GM23338 (cell line): ENCODE data around the gene OR2A25. TPM values are rescaled to one million over a fixed set of nuclear protein-coding genes. Genes with fewer than 3 reads are reported as not detected.

Source experiments
- ATAC-seq: fragments of 200-7000 bp; cut with Tn5 transposase; 3 replicates; pipeline ENCODE4 v1.9.1; 2020
- DNase-seq: peaks from one replicate; pipeline ENCODE4 v3.0.0-alpha.2; 2015; ENCODE audit warnings: low spot score
- H2AFZ ChIP-seq: fragments of 200-600 bp; sonication (generic); 2 replicates; pipeline ENCODE4 v1.8.0; 2016; ENCODE audit warnings: antibody characterized with exemption, mild to moderate bottlenecking, moderate library complexity
- H3F3A ChIP-seq: fragments of 200-600 bp; sonication (generic); replicated peaks from 2 replicates; pipeline ENCODE4 v1.8.0; 2017; ENCODE audit warnings: antibody characterized with exemption, mixed run types, low read depth
- H3K27ac ChIP-seq: fragments of 200-600 bp; sonication (generic); 2 replicates; pipeline ENCODE4 v1.6.1; 2016; ENCODE audit warnings: low read depth
- H3K27me3 ChIP-seq: fragments of 200-600 bp; sonication (generic); 2 replicates; pipeline ENCODE4 v1.8.0; 2016; ENCODE audit warnings: mild to moderate bottlenecking, mixed run types, moderate library complexity; ENCODE audit not compliant: insufficient read depth
- H3K36me3 ChIP-seq: fragments of 200-600 bp; sonication (generic); 2 replicates; pipeline ENCODE4 v1.8.0; 2016; ENCODE audit warnings: mild to moderate bottlenecking; ENCODE audit not compliant: insufficient read depth
- H3K4me1 ChIP-seq: fragments of 200-600 bp; sonication (generic); 2 replicates; pipeline ENCODE4 v1.8.0; 2016; ENCODE audit warnings: mild to moderate bottlenecking, moderate library complexity; ENCODE audit not compliant: insufficient read depth
- H3K4me2 ChIP-seq: fragments of 200-600 bp; sonication (generic); 2 replicates; pipeline ENCODE4 v1.7.1; 2017; ENCODE audit warnings: mixed run types
- H3K4me3 ChIP-seq: fragments of 200-600 bp; sonication (generic); 2 replicates; pipeline ENCODE4 v1.6.1; 2016; ENCODE audit warnings: mixed run types
- H3K79me2 ChIP-seq: fragments of 200-600 bp; sonication (generic); replicated peaks from 2 replicates; pipeline ENCODE4 v1.8.0; 2017; ENCODE audit warnings: mild to moderate bottlenecking; ENCODE audit not compliant: insufficient read depth
- H3K9me2 ChIP-seq: fragments of 200-600 bp; sonication (generic); 2 replicates; pipeline ENCODE4 v1.8.0; 2017; ENCODE audit not compliant: insufficient read depth
- H4K20me1 ChIP-seq: fragments of 200-600 bp; sonication (generic); replicated peaks from 2 replicates; pipeline ENCODE4 v1.8.0; 2017; ENCODE audit warnings: mild to moderate bottlenecking; ENCODE audit not compliant: insufficient read depth
- H3K27ac Mint-ChIP-seq: 2 replicates; pipeline ENCODE4 v1.8.0; 2020; ENCODE audit warnings: inconsistent platforms, mild to moderate bottlenecking, moderate library complexity, mixed read lengths
- H3K27me3 Mint-ChIP-seq: 3 replicates; pipeline ENCODE4 v1.8.0; 2022; ENCODE audit warnings: low read depth, mild to moderate bottlenecking, moderate library complexity, mixed read lengths, inconsistent platforms; ENCODE audit not compliant: insufficient read depth, poor library complexity
- H3K36me3 Mint-ChIP-seq: 3 replicates; pipeline ENCODE4 v1.8.0; 2021; ENCODE audit warnings: low read depth, mild to moderate bottlenecking, inconsistent platforms, moderate library complexity, mixed read lengths
- H3K4me1 Mint-ChIP-seq: 3 replicates; pipeline ENCODE4 v1.8.0; 2020; ENCODE audit warnings: mild to moderate bottlenecking, inconsistent platforms, mixed read lengths
- H3K4me3 Mint-ChIP-seq: 3 replicates; pipeline ENCODE4 v1.8.0; 2021; ENCODE audit warnings: moderate library complexity, mild to moderate bottlenecking, inconsistent platforms, mixed read lengths
- H3K9me3 Mint-ChIP-seq: 3 replicates; pipeline ENCODE4 v1.8.0; 2020; ENCODE audit warnings: moderate library complexity, mild to moderate bottlenecking, inconsistent platforms, mixed read lengths
- CREB1 ChIP-seq: fragments of 250-450 bp; sonication (Bioruptor Pico); IDR thresholded peaks from 2 replicates; pipeline ENCODE4 v1.5.0; 2020; ENCODE audit warnings: low read depth, mild to moderate bottlenecking, moderate library complexity
- CTCF ChIP-seq, 2 experiments: fragments of 200-600 bp in 1 of 2; sonication (generic) in 1 of 2; conservative IDR thresholded peaks; 2 replicates each; pipeline versions ENCODE4 v1.5.1 to v1.6.1; 2016 to 2017; ENCODE audit warnings: antibody characterized with exemption in 2 of 2, low read depth in 2 of 2, mild to moderate bottlenecking in 2 of 2, moderate library complexity in 1 of 2
- ETS1 ChIP-seq: IDR thresholded peaks from 2 replicates; pipeline ENCODE4 v1.6.1; 2016; ENCODE audit warnings: antibody characterized with exemption
- EZH2 ChIP-seq: fragments of 200-600 bp; sonication (generic); IDR thresholded peaks from one replicate; pipeline ENCODE4 v1.8.0; 2017; ENCODE audit warnings: antibody characterized with exemption, mild to moderate bottlenecking, low read depth; ENCODE audit not compliant: unreplicated experiment
- EZH2phosphoT487 ChIP-seq: fragments of 200-600 bp; sonication (generic); IDR thresholded peaks from one replicate; pipeline ENCODE4 v1.8.1; 2018; ENCODE audit warnings: antibody characterized with exemption; ENCODE audit not compliant: unreplicated experiment
- POLR2AphosphoS5 ChIP-seq: IDR thresholded peaks from 2 replicates; pipeline ENCODE4 v1.6.1; 2016; ENCODE audit warnings: antibody characterized with exemption, low read depth
- REST ChIP-seq: IDR thresholded peaks from one replicate; pipeline ENCODE4 v1.6.1; 2018; ENCODE audit warnings: antibody characterized with exemption; ENCODE audit not compliant: unreplicated experiment
- ZNF114 ChIP-seq: fragments of 250-450 bp; sonication (Bioruptor Pico); IDR thresholded peaks from 2 replicates; pipeline ENCODE4 v1.5.0; 2020; ENCODE audit warnings: mild to moderate bottlenecking, moderate library complexity
- ZNF331 ChIP-seq: fragments of 250-450 bp; sonication (Bioruptor Pico); IDR thresholded peaks from 2 replicates; pipeline ENCODE4 v1.5.0; 2020; ENCODE audit warnings: low read depth, mild to moderate bottlenecking, moderate library complexity
- polyA plus RNA-seq: library from polyadenylated mRNA; unstranded; fragments of >200 nt; fragmentation: Nextera tagmentation; extraction: Ambion mirVana; gene quantifications from 2 replicates; pipeline ENCODE4 v1.2.1, GENCODE V29; 2016
- total RNA-seq: library from RNA; depleted of rRNA; stranded (reverse); fragments of >200 nt; shearing (Covaris generic); gene quantifications from 2 replicates; pipeline ENCODE4 v1.2.3, GENCODE V29; 2014
- TF ChIP-seq, protein P1 (sequence below): fragments of 250-450 bp; sonication (Bioruptor Pico); IDR thresholded peaks from 2 replicates; pipeline ENCODE4 v1.5.0; 2020; ENCODE audit warnings: mild to moderate bottlenecking, moderate library complexity

The OR2A25 gene
- total and polyA plus RNA-seq, 2 experiments from 2014 or later = not detected

DNA sequence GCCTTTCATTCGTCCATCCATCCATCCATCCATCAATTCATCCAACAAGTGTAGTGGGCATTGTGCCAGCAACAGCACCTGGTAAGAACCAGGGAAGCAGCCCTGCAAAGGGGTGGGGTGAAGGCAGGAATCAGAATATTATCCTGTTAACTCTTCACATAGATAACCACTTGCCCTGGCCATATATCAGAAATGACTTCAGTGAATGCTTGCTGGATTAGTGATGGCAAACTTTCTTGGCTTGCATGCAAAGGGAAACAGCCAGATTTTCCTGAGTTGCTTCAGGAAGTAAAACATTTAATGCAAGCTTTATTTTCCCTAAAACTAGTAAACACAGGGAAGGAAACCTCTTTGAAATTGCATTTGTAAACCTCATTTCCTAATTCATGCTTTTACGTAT is 20.1 kb upstream of the OR2A25 start:
- Mint-ChIP-seq H3K27me3 (no peaks in the 10 kb centered on the region), H3K4me1 (no peaks in the 10 kb centered on the region), H3K4me3 (no peak overlapping the region), H3K27ac (no peak overlapping the region), H3K36me3 (no peaks in the 10 kb centered on the region), H3K9me3 (no peaks in the 10 kb centered on the region)
- Histone ChIP-seq H3F3A (no peaks in the 10 kb centered on the region), H3K9me2 (no peaks in the 10 kb centered on the region), H3K79me2 (no peaks in the 10 kb centered on the region), H3K27ac (no peak overlapping the region), H3K27me3 (no peaks in the 10 kb centered on the region), H3K4me2 (no peak overlapping the region), H3K36me3 (no peaks in the 10 kb centered on the region), H3K4me1 (no peaks in the 10 kb centered on the region), H2AFZ (no peak overlapping the region), H4K20me1 (no peaks in the 10 kb centered on the region), H3K4me3 (no peak overlapping the region)
- ATAC-seq = no peak
- no peak for TF ChIP-seq CTCF (conservative IDR thresholded peaks at IDR 0.05; ENCODE audit: low read depth in 2 of 2)
- no peak for TF ChIP-seq EZH2phosphoT487
- no peak for TF ChIP-seq EZH2
- no peak for TF ChIP-seq ZNF331 (CRISPR knock-in tag)
- TF ChIP-seq ETS1 = no peak
- no peak for TF ChIP-seq CREB1 (CRISPR knock-in tag)
- no peak for TF ChIP-seq POLR2AphosphoS5
- no peak for DNase-seq

DNA sequence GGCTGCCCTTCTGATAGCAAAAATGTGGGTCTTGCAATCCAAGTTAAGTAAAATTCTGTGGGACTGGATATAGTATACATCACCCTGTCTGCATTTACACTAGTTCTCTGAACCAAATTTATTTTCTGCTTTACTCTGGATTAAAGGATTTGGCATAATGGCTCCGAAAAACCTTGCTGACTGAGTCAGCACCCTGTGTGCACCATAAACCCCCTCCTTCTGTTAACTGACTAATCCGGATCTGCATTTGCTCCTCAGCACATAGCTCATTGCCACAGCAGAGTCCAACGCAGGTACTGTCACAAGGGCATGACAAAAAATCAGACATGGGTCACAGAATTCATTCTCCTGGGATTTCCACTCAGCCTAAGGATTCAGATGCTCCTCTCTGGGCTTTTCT is 19.5 kb upstream of the OR2A25 start:
- Histone ChIP-seq H3K4me2 (no peak overlapping the region), H4K20me1 (no peaks in the 10 kb centered on the region), H3K9me2 (no peaks in the 10 kb centered on the region), H3K36me3 (no peaks in the 10 kb centered on the region), H3K27me3 (no peaks in the 10 kb centered on the region), H2AFZ (no peak overlapping the region), H3K4me3 (no peak overlapping the region), H3K27ac (no peak overlapping the region), H3F3A (no peaks in the 10 kb centered on the region), H3K4me1 (no peaks in the 10 kb centered on the region), H3K79me2 (no peaks in the 10 kb centered on the region)
- H3K27me3 Mint-ChIP-seq = no peaks in the 10 kb centered on the region
- no peak overlapping the region for H3K4me3 Mint-ChIP-seq
- H3K4me1 Mint-ChIP-seq = no peaks in the 10 kb centered on the region
- DNase-seq (no peak), ATAC-seq (no peak)
- H3K36me3 Mint-ChIP-seq = no peaks in the 10 kb centered on the region
- H3K9me3 Mint-ChIP-seq = no peaks in the 10 kb centered on the region
- H3K27ac Mint-ChIP-seq = no peak overlapping the region
- TF ChIP-seq EZH2phosphoT487 (no peak), REST (no peak), ZNF331 (CRISPR knock-in tag) (no peak), ZNF114 (CRISPR knock-in tag) (no peak), EZH2 (no peak)
- TF ChIP-seq, protein P1, sequence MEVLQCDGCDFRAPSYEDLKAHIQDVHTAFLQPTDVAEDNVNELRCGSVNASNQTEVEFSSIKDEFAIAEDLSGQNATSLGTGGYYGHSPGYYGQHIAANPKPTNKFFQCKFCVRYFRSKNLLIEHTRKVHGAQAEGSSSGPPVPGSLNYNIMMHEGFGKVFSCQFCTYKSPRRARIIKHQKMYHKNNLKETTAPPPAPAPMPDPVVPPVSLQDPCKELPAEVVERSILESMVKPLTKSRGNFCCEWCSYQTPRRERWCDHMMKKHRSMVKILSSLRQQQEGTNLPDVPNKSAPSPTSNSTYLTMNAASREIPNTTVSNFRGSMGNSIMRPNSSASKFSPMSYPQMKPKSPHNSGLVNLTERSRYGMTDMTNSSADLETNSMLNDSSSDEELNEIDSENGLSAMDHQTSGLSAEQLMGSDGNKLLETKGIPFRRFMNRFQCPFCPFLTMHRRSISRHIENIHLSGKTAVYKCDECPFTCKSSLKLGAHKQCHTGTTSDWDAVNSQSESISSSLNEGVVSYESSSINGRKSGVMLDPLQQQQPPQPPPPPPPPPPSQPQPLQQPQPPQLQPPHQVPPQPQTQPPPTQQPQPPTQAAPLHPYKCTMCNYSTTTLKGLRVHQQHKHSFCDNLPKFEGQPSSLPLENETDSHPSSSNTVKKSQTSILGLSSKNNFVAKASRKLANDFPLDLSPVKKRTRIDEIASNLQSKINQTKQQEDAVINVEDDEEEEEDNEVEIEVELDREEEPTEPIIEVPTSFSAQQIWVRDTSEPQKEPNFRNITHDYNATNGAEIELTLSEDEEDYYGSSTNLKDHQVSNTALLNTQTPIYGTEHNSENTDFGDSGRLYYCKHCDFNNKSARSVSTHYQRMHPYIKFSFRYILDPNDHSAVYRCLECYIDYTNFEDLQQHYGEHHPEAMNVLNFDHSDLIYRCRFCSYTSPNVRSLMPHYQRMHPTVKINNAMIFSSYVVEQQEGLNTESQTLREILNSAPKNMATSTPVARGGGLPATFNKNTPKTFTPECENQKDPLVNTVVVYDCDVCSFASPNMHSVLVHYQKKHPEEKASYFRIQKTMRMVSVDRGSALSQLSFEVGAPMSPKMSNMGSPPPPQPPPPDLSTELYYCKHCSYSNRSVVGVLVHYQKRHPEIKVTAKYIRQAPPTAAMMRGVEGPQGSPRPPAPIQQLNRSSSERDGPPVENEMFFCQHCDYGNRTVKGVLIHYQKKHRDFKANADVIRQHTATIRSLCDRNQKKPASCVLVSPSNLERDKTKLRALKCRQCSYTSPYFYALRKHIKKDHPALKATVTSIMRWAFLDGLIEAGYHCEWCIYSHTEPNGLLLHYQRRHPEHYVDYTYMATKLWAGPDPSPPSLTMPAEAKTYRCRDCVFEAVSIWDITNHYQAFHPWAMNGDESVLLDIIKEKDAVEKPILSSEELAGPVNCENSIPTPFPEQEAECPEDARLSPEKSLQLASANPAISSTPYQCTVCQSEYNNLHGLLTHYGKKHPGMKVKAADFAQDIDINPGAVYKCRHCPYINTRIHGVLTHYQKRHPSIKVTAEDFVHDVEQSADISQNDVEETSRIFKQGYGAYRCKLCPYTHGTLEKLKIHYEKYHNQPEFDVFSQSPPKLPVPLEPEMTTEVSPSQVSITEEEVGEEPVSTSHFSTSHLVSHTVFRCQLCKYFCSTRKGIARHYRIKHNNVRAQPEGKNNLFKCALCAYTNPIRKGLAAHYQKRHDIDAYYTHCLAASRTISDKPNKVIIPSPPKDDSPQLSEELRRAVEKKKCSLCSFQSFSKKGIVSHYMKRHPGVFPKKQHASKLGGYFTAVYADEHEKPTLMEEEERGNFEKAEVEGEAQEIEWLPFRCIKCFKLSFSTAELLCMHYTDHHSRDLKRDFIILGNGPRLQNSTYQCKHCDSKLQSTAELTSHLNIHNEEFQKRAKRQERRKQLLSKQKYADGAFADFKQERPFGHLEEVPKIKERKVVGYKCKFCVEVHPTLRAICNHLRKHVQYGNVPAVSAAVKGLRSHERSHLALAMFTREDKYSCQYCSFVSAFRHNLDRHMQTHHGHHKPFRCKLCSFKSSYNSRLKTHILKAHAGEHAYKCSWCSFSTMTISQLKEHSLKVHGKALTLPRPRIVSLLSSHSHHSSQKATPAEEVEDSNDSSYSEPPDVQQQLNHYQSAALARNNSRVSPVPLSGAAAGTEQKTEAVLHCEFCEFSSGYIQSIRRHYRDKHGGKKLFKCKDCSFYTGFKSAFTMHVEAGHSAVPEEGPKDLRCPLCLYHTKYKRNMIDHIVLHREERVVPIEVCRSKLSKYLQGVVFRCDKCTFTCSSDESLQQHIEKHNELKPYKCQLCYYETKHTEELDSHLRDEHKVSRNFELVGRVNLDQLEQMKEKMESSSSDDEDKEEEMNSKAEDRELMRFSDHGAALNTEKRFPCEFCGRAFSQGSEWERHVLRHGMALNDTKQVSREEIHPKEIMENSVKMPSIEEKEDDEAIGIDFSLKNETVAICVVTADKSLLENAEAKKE (CRISPR knock-in tag) = no peak
